HG02571 (cell line): Measurements from ENCODE around the gene GRID2.

ENCODE experiments used
- ATAC-seq: cut with Tn5 transposase; IDR thresholded peaks from one replicate; pipeline ENCODE4 v1.9.1; 2021; ENCODE audit warnings: mild to moderate bottlenecking, moderate library complexity; ENCODE audit not compliant: unreplicated experiment

Gene GRID2

GRCh38 chr4:93467484-93468155, 1163.9 kb downstream of the GRID2 start:
- ATAC-seq: no peak

GRCh38 chr4:93469560-93469959, 1165.8 kb downstream of the GRID2 start:
- ATAC-seq: no peak

DNA sequence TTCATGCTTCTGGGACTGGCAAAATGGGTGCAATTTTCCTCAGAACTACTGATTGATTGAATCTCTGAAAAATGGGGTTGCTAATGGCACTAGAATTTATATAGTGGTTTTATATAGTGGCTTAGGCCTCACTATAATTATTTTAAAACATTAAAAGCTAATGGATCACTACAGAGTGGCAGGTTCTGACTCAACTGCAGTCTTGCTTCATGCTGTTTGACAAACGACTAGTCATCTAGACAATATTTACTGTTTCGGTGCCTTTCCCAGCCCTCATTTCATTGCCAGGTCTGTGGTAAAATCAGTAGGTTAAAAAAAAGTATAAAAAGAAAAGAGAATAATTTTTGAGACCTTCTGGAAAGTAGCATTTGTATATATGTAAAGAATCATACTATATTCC, 1172.0 kb downstream of the GRID2 start:
- no peak for ATAC-seq

DNA sequence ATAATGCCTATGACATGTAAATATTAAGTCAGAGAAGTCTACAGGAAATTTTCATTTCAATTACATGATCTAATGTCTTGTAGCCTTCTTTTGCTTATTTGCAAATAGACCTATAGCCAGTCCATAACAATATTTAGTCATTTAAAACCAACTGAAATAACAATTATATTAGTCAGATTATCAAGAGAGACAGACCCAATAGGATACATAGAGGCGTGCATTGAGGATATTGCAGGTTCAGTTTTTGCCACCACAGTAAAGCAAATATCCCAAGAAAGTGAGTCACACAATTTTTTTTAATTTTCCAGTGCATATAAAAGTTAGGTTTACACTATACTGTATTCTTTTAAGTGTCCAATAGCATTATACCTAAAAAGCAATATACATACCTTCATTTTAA, 1175.0 kb downstream of the GRID2 start:
- no peak for ATAC-seq

DNA sequence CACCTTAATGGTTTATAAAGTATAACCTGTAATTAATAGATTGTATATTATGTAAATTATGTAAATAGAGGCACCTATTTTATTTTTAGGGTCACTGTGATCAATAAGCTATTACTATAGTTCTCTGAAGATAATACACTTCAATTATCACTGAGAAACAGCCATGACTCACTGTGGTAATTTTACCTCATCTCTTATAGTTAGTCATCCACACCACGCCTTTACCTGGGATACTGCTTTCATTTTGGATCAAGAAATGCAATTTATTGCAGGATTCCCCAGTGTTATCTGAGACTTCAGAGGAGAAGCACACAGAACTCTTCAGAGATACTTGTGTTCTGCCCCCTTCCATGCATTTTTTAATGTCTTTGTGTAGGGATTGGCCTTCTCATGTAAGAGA, 1176.7 kb downstream of the GRID2 start:
- no peak for ATAC-seq

- no peak for ATAC-seq
Measured at GRCh38 chr4:93495346-93495745, 1191.6 kb downstream of the GRID2 start.

DNA sequence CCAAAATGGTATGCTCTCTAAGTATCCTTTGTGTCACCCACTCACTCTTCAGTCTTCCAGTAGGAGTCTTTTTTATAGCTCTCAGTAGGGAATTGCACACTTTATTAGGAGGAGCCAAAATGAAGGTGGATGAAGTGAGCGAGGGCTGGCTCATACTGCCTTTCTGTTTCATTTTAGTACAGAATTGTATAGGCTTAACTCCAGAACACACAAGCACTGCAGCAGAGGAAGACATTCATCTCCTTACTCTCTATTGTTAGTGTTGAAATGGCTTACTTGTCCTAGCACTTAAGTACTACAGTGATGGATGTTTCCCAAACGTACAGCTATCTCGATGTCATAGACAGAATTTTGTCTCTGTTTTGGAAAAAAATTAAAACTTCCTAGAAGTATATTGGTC, 1197.5 kb downstream of the GRID2 start:
- no peak for ATAC-seq

GRCh38 chr4:93501946-93502345, 1198.2 kb downstream of the GRID2 start:
- no peak for ATAC-seq

GRCh38 chr4:93502991-93503390, 1199.2 kb downstream of the GRID2 start:
- no peak for ATAC-seq

DNA sequence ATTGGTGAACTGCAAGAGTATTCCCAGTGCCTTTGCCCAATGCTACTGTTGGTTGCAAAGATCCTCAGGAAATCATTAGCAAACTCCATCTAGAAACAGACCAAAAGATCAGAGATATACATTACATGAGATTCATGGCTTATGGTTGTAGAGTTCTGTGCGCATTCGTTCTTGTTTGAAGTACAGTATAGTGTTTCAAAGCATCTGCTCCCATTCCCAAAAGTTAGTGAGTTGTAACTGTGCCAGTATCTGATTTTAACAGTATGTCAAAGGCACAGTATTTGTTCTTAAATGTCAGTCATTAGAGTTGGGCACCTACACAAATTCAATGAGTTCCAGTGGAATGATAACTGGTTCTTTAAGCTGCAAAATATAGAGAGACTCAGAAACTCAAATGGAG, 1210.1 kb downstream of the GRID2 start:
- no peak for ATAC-seq

DNA sequence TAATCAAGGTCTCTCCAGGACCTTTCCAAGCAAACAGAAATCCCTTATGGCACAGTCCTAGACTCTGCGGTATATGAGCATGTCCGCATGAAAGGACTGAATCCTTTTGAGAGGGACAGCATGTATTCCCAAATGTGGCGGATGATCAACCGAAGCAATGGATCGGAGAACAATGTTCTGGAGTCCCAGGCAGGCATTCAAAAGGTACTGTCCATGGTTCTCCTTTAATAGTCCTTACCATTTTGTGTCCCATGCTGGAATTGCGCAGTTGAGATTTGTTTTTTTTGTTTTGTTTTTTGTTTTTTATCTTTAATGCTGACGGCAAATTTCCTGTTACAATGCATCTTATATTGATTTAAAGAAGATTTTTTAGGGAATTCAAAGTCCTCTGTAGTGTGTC, 1211.4 kb downstream of the GRID2 start:
- no peak for ATAC-seq

GRCh38 chr4:93529692-93530372, 1226.1 kb downstream of the GRID2 start:
- ATAC-seq: no peak

- no peak for ATAC-seq
Measured at GRCh38 chr4:93532234-93532633, 1228.5 kb downstream of the GRID2 start.

DNA sequence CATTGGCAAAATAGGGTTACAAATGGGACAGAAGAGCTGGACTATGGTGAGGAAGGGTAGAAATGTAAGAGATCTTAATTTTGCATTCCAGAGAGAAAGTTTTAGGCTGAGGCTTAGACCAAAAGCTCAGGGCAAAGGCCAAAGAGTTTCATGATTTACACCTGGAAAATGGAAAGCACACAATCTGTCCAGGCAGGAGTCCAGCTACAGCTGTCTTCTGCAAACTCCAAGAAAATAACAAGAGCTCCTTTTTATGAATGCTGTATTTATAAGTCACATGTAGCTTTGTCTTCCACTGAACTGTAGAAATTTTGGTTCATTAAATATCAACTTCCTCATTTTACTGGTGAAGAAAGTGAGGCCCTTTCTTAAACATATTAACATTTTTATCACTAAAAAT, 1236.8 kb downstream of the GRID2 start:
- no peak for ATAC-seq

DNA sequence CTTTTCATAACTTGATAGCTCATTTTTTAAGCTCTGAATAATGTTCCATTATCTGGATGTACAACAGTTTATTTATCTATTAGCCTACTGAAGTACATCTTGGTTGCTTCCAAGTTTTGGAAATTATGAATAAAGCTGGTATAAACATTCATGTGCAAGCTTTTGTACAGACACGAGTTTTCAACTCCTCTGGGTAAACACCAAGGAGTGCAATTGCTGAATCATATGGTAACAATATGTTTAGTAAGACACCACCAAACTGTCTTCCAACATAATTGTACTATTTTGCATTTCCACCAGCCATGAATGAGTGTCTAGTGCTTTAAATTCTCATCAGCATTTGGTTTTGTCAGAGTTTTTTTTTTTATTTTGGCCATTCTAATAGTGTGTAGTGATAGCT, 1258.1 kb downstream of the GRID2 start:
- no peak for ATAC-seq

GRCh38 chr4:93568758-93569157, 1265.0 kb downstream of the GRID2 start:
- ATAC-seq: no peak

GRCh38 chr4:93573285-93573684, 1269.5 kb downstream of the GRID2 start:
- no peak for ATAC-seq

DNA sequence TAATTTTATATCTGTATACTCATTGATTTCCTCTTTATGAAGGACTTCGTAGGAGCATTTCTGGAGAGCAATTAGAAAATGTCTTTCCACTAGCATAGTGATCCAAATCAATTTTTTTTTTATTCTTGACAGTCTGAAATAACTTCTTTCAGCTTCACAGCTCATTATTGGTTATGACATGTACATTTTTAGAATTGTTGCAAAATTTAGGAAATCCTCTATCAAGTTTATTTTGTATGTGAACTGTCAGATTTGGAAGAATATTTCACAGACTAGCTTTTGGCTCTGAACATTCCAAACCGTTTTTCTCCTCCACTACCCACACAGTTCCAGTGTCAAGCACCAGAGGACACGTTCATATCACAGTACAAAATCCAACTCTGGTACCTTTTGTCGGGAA, 1275.2 kb downstream of the GRID2 start:
- ATAC-seq: no peak

- no peak for ATAC-seq
Measured at GRCh38 chr4:93605163-93605562, 1301.4 kb downstream of the GRID2 start.

- ATAC-seq: no peak
Measured at GRCh38 chr4:93617606-93618005, 1313.8 kb downstream of the GRID2 start.

DNA sequence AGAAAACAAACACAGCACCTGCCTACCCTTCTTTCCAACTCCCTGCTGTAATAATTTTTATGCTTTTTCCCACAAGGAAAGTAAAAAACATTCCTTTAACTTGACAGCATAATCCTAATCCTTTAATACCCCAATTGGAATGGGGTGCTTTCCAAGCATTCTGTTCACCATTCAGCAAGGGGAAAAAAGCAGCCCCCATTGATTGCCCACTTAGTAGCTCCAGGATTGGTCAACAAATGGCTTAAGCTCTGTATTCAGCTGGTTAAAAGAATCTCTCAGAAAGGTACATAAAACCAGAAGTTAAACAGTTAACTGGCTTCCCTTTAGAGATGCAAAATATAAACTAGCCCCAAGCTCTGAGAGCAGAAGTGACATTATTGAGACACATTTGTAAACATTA, 1330.0 kb downstream of the GRID2 start:
- ATAC-seq: no peak

DNA sequence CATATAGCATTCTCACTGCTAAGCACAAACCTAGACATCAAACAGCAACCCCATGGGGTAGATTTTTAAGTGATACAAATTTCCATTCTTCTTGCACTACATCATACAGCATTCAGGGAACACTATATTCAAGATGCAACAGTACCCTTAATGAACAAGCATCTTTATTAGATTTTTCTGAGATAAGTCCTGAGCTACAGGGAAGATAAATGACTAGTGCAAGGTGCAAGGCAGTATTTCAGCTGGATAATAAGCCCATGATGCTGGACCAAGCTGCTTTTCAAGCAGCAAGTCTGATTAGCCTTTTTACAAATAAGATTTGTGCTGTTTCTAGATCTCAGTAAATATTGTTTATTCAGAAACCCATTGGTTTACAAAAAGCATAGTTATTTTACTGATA, 1332.2 kb downstream of the GRID2 start:
- ATAC-seq: no peak

- ATAC-seq: no peak
Measured at GRCh38 chr4:93645120-93645519, 1341.4 kb downstream of the GRID2 start.
